ENCODE results near the gene DUS4L. TPM values are rescaled to one million over a fixed set of nuclear protein-coding genes. Genes with fewer than 3 reads are reported as not detected.

Gene DUS4L
- total and polyA plus RNA-seq, 7 donors: 3.2 to 10.3 (median 5.4) TPM

- no peak overlapping the region for H3K4me3 ChIP-seq
- no peak overlapping the region for H3K27ac ChIP-seq
- peaks cover 0 to 49% (median 30%) of the 10 kb centered on the region in 4 donors for H3K4me1 ChIP-seq
- TF ChIP-seq POLR2A (IDR thresholded peaks at IDR 0.05): no peak
- no peak for TF ChIP-seq EP300 (IDR thresholded peaks at IDR 0.05)
- TF ChIP-seq POLR2AphosphoS5 (IDR thresholded peaks at IDR 0.05): no peak
- no peak for TF ChIP-seq CTCF (IDR thresholded peaks at IDR 0.05)
- no peak for DNase-seq
- intact Hi-C loops (cut with DNase I): loop anchor here (5.0 to 10.0 kb wide), 4 partner anchors 36 to 396 kb away; partner anchors contain the start of genes CBLL1 and HBP1
- H3K36me3 ChIP-seq: peaks cover 0 to 20% (median 3%) of the 10 kb centered on the region in 4 donors
- WGBS, 2 donors: 70 to 84% methylated on average over 6 of the region's 6 CpGs
- no peaks in the 10 kb centered on the region for H3K27me3 ChIP-seq
- H3K9me3 ChIP-seq: no peaks in the 10 kb centered on the region
Measured at GRCh38 chr7:107560898-107561516, 2.8 kb upstream of the DUS4L start.

GRCh38 chr7:107563081-107563774 is 543 bp upstream of the DUS4L start:
- intact Hi-C loops (cut with DNase I): loop anchor here (5.0 to 10.0 kb wide), 4 partner anchors 34 to 398 kb away; partner anchors contain the start of genes CBLL1 and HBP1
- DNase-seq: no peak

GRCh38 chr7:107564553-107565298 is 955 bp downstream of the DUS4L start:
- 25 to 49% methylated on average over 9 of the region's 9 CpGs for WGBS, 2 donors
- Histone ChIP-seq H3K27ac (peak overlapping the region; percentile 92 to 96 (median 93)), H3K9me3 (no peaks in the 10 kb centered on the region), H3K4me3 (peak overlapping the region; percentile 85 to 98 (median 90)), H3K27me3 (no peaks in the 10 kb centered on the region), H3K36me3 (no peaks in the 10 kb centered on the region), H3K4me1 (peaks cover 0 to 45% (median 27%) of the 10 kb centered on the region in 4 donors)
- DNase-seq: no peak
- TF ChIP-seq POLR2AphosphoS5 (IDR thresholded peaks at IDR 0.05) (peak in 1 of 4 donors; percentile 5), CTCF (IDR thresholded peaks at IDR 0.05) (no peak)
- intact Hi-C loops (cut with DNase I): loop anchor here (1.0 to 10.0 kb wide), 5 partner anchors 16 to 400 kb away; partner anchors contain the start of genes BCAP29, CBLL1 and HBP1

More at GRCh38 chr7:107563081-107563774, 543 bp upstream of the DUS4L start:
- Histone ChIP-seq H3K36me3 (no peaks in the 10 kb centered on the region), H3K9me3 (no peaks in the 10 kb centered on the region), H3K27ac (peak overlapping the region; percentile 92 to 96 (median 93)), H3K27me3 (no peaks in the 10 kb centered on the region), H3K4me3 (peak overlapping the region; percentile 85 to 98 (median 90)), H3K4me1 (peaks cover 0 to 49% (median 30%) of the 10 kb centered on the region in 4 donors)
- WGBS, 2 donors: 1 to 4% methylated on average over 21 of the region's 21 CpGs
- TF ChIP-seq POLR2AphosphoS5 (IDR thresholded peaks at IDR 0.05): no peak
- no peak for TF ChIP-seq POLR2A (IDR thresholded peaks at IDR 0.05)
- no peak for TF ChIP-seq CTCF (IDR thresholded peaks at IDR 0.05)
- TF ChIP-seq EP300 (IDR thresholded peaks at IDR 0.05): no peak

- DNase-seq: no peak
- H3K36me3 ChIP-seq: peaks cover 0 to 27% (median 2%) of the 10 kb centered on the region in 4 donors
- intact Hi-C loops (cut with DNase I): no loop called here
- WGBS, 2 donors: 94 to 97% methylated on average over 2 of the region's 2 CpGs
- H3K27me3 ChIP-seq: no peaks in the 10 kb centered on the region
- H3K4me1 ChIP-seq: peaks cover 0 to 2% (median 0%) of the 10 kb centered on the region in 4 donors
- no peak overlapping the region for H3K27ac ChIP-seq
- H3K9me3 ChIP-seq: no peaks in the 10 kb centered on the region
- no peak for TF ChIP-seq CTCF (IDR thresholded peaks at IDR 0.05)
- no peak for TF ChIP-seq POLR2A (IDR thresholded peaks at IDR 0.05)
- no peak for TF ChIP-seq EP300 (IDR thresholded peaks at IDR 0.05)
- no peak for TF ChIP-seq POLR2AphosphoS5 (IDR thresholded peaks at IDR 0.05)
- no peak overlapping the region for H3K4me3 ChIP-seq
Measured at GRCh38 chr7:107570298-107570697, 6.5 kb downstream of the DUS4L start.

All from sigmoid colon (tissue), 7 donors.